DOHH2 (cell line): ENCODE measurements around the gene CELSR3.

Experiments
- EZH2phosphoT487 ChIP-seq: fragments of 200-600 bp; sonication (generic); IDR thresholded peaks from 2 replicates; pipeline ENCODE4 v1.6.1; 2017; ENCODE audit warnings: borderline replicate concordance, mild to moderate bottlenecking, antibody characterized with exemption, low read length, moderate library complexity, mixed read lengths
- TF ChIP-seq, protein P1 (sequence below): fragments of 200-600 bp; sonication (generic); IDR thresholded peaks from one replicate; pipeline ENCODE4 v1.5.1; 2014; ENCODE audit warnings: antibody characterized with exemption, mild to moderate bottlenecking, low read depth, low read length; ENCODE audit not compliant: poor library complexity, severe bottlenecking

DNA sequence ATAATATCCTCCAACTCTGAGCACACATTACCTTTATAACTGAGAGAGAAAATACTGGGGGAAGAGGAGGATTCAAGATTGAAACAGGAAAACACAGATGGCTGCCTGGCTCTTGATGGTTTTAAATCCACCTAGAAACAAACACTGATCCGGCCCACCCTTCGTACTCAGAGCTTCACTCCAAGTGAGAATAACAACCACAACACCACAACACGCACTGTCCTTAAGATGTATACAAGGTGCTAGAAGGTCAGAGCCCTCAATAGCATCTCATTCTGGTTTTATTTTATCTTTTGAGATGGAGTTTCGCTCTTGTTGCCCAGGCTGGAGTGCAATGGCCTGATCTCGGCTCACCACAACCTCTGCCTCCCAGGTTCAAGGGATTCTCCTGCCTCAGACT, 44.5 kb upstream of the CELSR3 start:
- TF ChIP-seq, protein P1, sequence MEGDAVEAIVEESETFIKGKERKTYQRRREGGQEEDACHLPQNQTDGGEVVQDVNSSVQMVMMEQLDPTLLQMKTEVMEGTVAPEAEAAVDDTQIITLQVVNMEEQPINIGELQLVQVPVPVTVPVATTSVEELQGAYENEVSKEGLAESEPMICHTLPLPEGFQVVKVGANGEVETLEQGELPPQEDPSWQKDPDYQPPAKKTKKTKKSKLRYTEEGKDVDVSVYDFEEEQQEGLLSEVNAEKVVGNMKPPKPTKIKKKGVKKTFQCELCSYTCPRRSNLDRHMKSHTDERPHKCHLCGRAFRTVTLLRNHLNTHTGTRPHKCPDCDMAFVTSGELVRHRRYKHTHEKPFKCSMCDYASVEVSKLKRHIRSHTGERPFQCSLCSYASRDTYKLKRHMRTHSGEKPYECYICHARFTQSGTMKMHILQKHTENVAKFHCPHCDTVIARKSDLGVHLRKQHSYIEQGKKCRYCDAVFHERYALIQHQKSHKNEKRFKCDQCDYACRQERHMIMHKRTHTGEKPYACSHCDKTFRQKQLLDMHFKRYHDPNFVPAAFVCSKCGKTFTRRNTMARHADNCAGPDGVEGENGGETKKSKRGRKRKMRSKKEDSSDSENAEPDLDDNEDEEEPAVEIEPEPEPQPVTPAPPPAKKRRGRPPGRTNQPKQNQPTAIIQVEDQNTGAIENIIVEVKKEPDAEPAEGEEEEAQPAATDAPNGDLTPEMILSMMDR, result no peak
- no peak for TF ChIP-seq EZH2phosphoT487
